DND-41 (cell line): ENCODE data around the gene DUSP15.

Experiments used
- CTCF ChIP-seq: IDR thresholded peaks from 2 replicates; pipeline ENCODE4 v1.5.1; 2012; ENCODE audit warnings: borderline replicate concordance, low read length, moderate library complexity, mild to moderate bottlenecking; ENCODE audit not compliant: poor library complexity, severe bottlenecking; ENCODE audit errors: extremely low read depth
- EZH2 ChIP-seq: IDR thresholded peaks from 3 replicates; pipeline ENCODE4 v1.6.1; 2012; ENCODE audit warnings: borderline replicate concordance, low read depth, mild to moderate bottlenecking, moderate library complexity, low read length, inconsistent platforms; ENCODE audit not compliant: severe bottlenecking

GRCh38 chr20:31841928-31842327 lies 28.4 kb downstream of the DUSP15 start:
- TF ChIP-seq CTCF: no peak
- no peak for TF ChIP-seq EZH2
